OCI-LY7 (cell line): Measurements from ENCODE around the gene KDM1A. TPM values are rescaled to one million over a fixed set of nuclear protein-coding genes. Genes with fewer than 3 reads are reported as not detected.
A peak's percentile ranks its signal among the peaks of the same experiment; 100 is the strongest.

Experiments used
- BruUV-seq: library from RNA; stranded (reverse); fragments of 400-500 nt; replicated peaks from 2 replicates; lab custom pipeline; 2021; lab: Mats Ljungman, UMichigan
- CTCF ChIA-PET: fragments of 300-600 bp; sonication (Branson Sonifier 250); formaldehyde crosslinking; loops from one replicate; lab custom pipeline; 2022; ENCODE audit warnings: antibody characterized with exemption; ENCODE audit not compliant: unreplicated experiment; lab: Charles Lee
- POLR2A ChIA-PET: fragments of 300-600 bp; sonication (Branson Sonifier 250); formaldehyde crosslinking; loops from one replicate; lab custom pipeline; 2022; ENCODE audit warnings: antibody characterized with exemption; lab: Charles Lee
- DNase-seq: peaks from one replicate; pipeline ENCODE4 v3.0.0-alpha.2; 2015; ENCODE audit warnings: low spot score
- H2AFZ ChIP-seq: fragments of 200-600 bp; sonication (generic), shearing (Covaris generic); 2 replicates; pipeline ENCODE4 v1.6.1; 2014; ENCODE audit warnings: mild to moderate bottlenecking, antibody characterized with exemption, low read length, moderate library complexity
- H3K27ac ChIP-seq: fragments of 200-600 bp; sonication (generic); 2 replicates; pipeline ENCODE4 v1.5.1; 2014; ENCODE audit warnings: mixed run types, low read depth, mild to moderate bottlenecking, moderate library complexity, low read length, inconsistent platforms; ENCODE audit not compliant: poor library complexity, severe bottlenecking
- H3K36me3 ChIP-seq: fragments of 200-600 bp; sonication (generic); 2 replicates; pipeline ENCODE4 v1.6.1; 2014; ENCODE audit warnings: mild to moderate bottlenecking, antibody characterized with exemption, low read length, moderate library complexity, mixed read lengths; ENCODE audit not compliant: insufficient read depth
- H3K4me1 ChIP-seq: fragments of 200-600 bp; sonication (generic); 2 replicates; pipeline ENCODE4 v1.5.1; 2014; ENCODE audit warnings: mild to moderate bottlenecking, low read length; ENCODE audit not compliant: insufficient read depth, poor library complexity, severe bottlenecking
- H3K4me2 ChIP-seq: fragments of 200-600 bp; sonication (generic); 2 replicates; pipeline ENCODE4 v1.6.1; 2014; ENCODE audit warnings: mild to moderate bottlenecking, low read length
- H3K4me3 ChIP-seq: fragments of 200-600 bp; sonication (generic); 2 replicates; pipeline ENCODE4 v1.5.1; 2014; ENCODE audit warnings: mild to moderate bottlenecking, low read depth, low read length; ENCODE audit not compliant: poor library complexity, severe bottlenecking
- H3K79me2 ChIP-seq: fragments of 200-600 bp; sonication (generic); 2 replicates; pipeline ENCODE4 v1.6.1; 2016; ENCODE audit warnings: low read depth, mild to moderate bottlenecking, low read length, moderate library complexity, mixed read lengths; ENCODE audit not compliant: insufficient read depth
- H3K9me2 ChIP-seq: fragments of 200-600 bp; sonication (generic); 2 replicates; pipeline ENCODE4 v1.6.1; 2016; ENCODE audit warnings: mild to moderate bottlenecking, low read length, mixed read lengths; ENCODE audit not compliant: insufficient read depth
- H3K9me3 ChIP-seq: fragments of 200-600 bp; sonication (generic); 2 replicates; pipeline ENCODE4 v1.6.1; 2014; ENCODE audit warnings: mild to moderate bottlenecking, mixed run types, low read length, mixed read lengths
- H4K20me1 ChIP-seq: fragments of 200-600 bp; sonication (generic); 2 replicates; pipeline ENCODE4 v1.6.1; 2014; ENCODE audit warnings: mild to moderate bottlenecking, antibody characterized with exemption, low read length, moderate library complexity, mixed read lengths; ENCODE audit not compliant: insufficient read depth
- CTCF ChIP-seq: fragments of 200-600 bp; sonication (generic); conservative IDR thresholded peaks from 2 replicates; pipeline ENCODE4 v1.5.1; 2014; ENCODE audit warnings: mild to moderate bottlenecking, antibody characterized with exemption, low read length, moderate library complexity, mixed read lengths
- EZH2phosphoT487 ChIP-seq: fragments of 200-600 bp; sonication (generic); IDR thresholded peaks from 2 replicates; pipeline ENCODE4 v1.6.1; 2018; ENCODE audit warnings: low read depth, borderline replicate concordance, mild to moderate bottlenecking, mixed run types, antibody characterized with exemption, low read length, moderate library complexity, mixed read lengths
- intact Hi-C: fragments of 100-400 bp; cut with micrococcal nuclease; formaldehyde crosslinking; loops from one replicate; pipeline ENCODE4 v1.10.0; 2022; ENCODE audit not compliant: unreplicated experiment
- total RNA-seq, 2 experiments: library from RNA; depleted of rRNA in 1 of 2; stranded (reverse); fragments of >200 nt in 1 of 2; shearing (Covaris generic) in 1 of 2; gene quantifications; 2 replicates each; pipeline ENCODE4 v1.2.3, GENCODE V29; 2014 to 2022

Gene KDM1A
- total RNA-seq, 2 experiments from 2014 or later: 88.8 to 95.5 TPM

DNA sequence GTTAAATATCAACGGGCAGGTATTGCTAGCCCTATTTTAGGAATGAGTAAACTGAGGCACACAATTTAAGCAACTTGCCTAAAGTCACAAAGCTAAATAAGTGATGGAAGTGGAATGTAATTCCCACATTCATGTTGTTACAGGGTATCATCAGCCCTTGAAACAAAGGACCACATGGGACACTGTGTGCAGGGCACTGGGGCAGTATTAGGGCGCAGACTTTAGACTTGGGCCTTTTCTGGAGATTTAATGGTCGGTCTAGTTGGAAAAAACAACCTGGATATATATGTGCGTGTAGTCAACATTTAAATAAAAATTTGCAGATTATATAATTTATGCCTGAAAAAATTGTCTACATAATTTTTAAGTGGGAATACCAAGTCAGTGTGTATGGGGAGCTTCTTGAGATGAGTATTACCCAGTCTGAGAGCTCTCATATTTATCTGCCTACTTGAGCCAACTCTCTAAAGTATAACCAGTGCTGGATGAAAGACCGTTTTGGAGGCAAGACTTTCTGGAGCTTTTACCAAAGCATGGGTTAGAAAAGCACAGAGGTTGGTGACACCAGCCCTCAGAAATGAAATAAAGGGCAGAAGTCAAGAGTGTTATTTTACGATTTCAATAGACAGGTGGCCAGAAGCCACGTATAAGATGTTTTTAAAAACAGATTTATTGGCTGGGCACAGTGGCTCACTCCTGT, 1.6 kb downstream of the KDM1A start:
- Histone ChIP-seq H3K4me1 (peaks cover 7% of the 10 kb centered on the region), H3K9me2 (no peaks in the 10 kb centered on the region), H3K27ac (peak overlapping the region; percentile 76), H4K20me1 (peaks cover 19% of the 10 kb centered on the region), H3K4me2 (peak overlapping the region; percentile 92), H3K9me3 (peaks cover 21% of the 10 kb centered on the region; the same call in 1 of the 2 replicates), H3K4me3 (peak overlapping the region; percentile 91), H3K36me3 (peaks cover 26% of the 10 kb centered on the region), H2AFZ (peak overlapping the region; percentile 61; the same call in 1 of the 2 replicates), H3K79me2 (peaks cover 63% of the 10 kb centered on the region)
- CTCF ChIA-PET: no interaction called here
- peak; percentile 12 for DNase-seq
- POLR2A ChIA-PET: interaction anchor here (0.7 to 1.0 kb wide), 2 partner anchors 149 to 162 kb away, joined by 3 to 5 read pairs; no protein-coding TSS in a partner anchor
- no TSS peak for BruUV-seq
- TF ChIP-seq CTCF: no peak
- intact Hi-C loops: no loop called here

DNA sequence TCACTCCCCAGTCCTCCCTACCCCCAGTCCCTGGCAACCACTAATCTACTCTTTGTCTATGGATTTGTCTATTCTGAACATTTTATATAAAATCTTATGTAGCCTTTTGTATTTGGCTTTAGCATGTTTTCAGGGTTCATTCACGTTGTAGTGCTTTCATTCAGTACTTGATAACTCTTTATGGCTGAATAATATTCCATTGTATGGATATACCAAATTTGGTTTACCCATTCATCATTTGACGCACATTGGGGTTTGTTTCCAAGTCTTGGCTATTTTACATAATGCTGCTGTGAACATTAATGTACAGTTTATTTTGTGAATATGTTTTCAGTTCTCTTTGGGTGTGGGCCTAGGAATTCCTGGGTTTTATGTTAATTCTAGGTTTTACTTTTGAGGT, 2.6 kb downstream of the KDM1A start:
- CTCF ChIA-PET: no interaction called here
- no TSS peak for BruUV-seq

More for the DNA sequence above, 2.6 kb downstream of the KDM1A start:
- intact Hi-C loops: no loop called here
- POLR2A ChIA-PET: no interaction called here
- DNase-seq: no peak
- H2AFZ ChIP-seq: no peak overlapping the region
- H3K4me1 ChIP-seq: peaks cover 7% of the 10 kb centered on the region
- H3K9me2 ChIP-seq: no peaks in the 10 kb centered on the region
- peak overlapping the region; percentile 92 for H3K4me2 ChIP-seq
- peaks cover 22% of the 10 kb centered on the region for H4K20me1 ChIP-seq
- peaks cover 21% of the 10 kb centered on the region; the same call in 1 of the 2 replicates for H3K9me3 ChIP-seq
- H3K79me2 ChIP-seq: peaks cover 73% of the 10 kb centered on the region
- TF ChIP-seq EZH2phosphoT487: no peak
- no peak for TF ChIP-seq CTCF
- peaks cover 26% of the 10 kb centered on the region for H3K36me3 ChIP-seq
- peak overlapping the region; percentile 91 for H3K4me3 ChIP-seq
- no peak overlapping the region for H3K27ac ChIP-seq
